GM12878 (cell line): Measurements from ENCODE around the gene LRRN2.

Experiments
- BCL11A ChIP-seq: IDR thresholded peaks from 2 replicates; pipeline ENCODE4 v1.6.1; 2011; ENCODE audit warnings: low read depth, low read length
- BMI1 ChIP-seq: fragments of 450-650 bp; IDR thresholded peaks from 2 replicates; pipeline ENCODE4 v1.6.1; 2016; ENCODE audit warnings: mild to moderate bottlenecking, moderate library complexity, borderline replicate concordance
- CREB1 ChIP-seq: IDR thresholded peaks from 2 replicates; pipeline ENCODE4 v1.6.1; 2012; ENCODE audit warnings: low read depth, mild to moderate bottlenecking, inconsistent platforms
- EGR1 ChIP-seq, 2 experiments: IDR thresholded peaks; 1 replicate in 1 of 2; 2 replicates in 1 of 2; pipeline ENCODE4 v1.6.1; 2011 to 2012; ENCODE audit warnings: low read depth in 2 of 2, low read length in 2 of 2, borderline replicate concordance in 1 of 2, mild to moderate bottlenecking in 1 of 2, moderate library complexity in 1 of 2
- ETV6 ChIP-seq, 2 experiments: fragments of 450-650 bp in 1 of 2; IDR thresholded peaks in 1 of 2; conservative IDR thresholded peaks in 1 of 2; 2 replicates each; pipeline ENCODE4 v1.6.1; 2014; ENCODE audit warnings: antibody characterized with exemption in 1 of 2, borderline replicate concordance in 1 of 2, low read depth in 1 of 2, mild to moderate bottlenecking in 1 of 2, moderate library complexity in 1 of 2
- EZH2 ChIP-seq: IDR thresholded peaks from 2 replicates; pipeline ENCODE4 v1.6.1; 2012; ENCODE audit warnings: low read depth, mild to moderate bottlenecking, control low read depth, inconsistent platforms, low read length, borderline replicate concordance; ENCODE audit not compliant: control insufficient read depth
- GABPA ChIP-seq: IDR thresholded peaks from 2 replicates; pipeline ENCODE4 v1.6.1; 2014; ENCODE audit warnings: antibody characterized with exemption, low read depth, mild to moderate bottlenecking, inconsistent platforms
- POLR2AphosphoS5 ChIP-seq: IDR thresholded peaks from 2 replicates; pipeline ENCODE4 v1.6.1; 2011; ENCODE audit warnings: mild to moderate bottlenecking, low read length, inconsistent platforms
- SMARCA5 ChIP-seq: fragments of 450-650 bp; IDR thresholded peaks from 2 replicates; pipeline ENCODE4 v1.6.1; 2017; ENCODE audit warnings: mild to moderate bottlenecking
- SPI1 ChIP-seq: IDR thresholded peaks from 2 replicates; pipeline ENCODE4 v1.6.1; 2011; ENCODE audit warnings: low read depth, mild to moderate bottlenecking, low read length, moderate library complexity, borderline replicate concordance; ENCODE audit not compliant: insufficient read depth
- TCF7 ChIP-seq: IDR thresholded peaks from 2 replicates; pipeline ENCODE4 v1.6.1; 2014; ENCODE audit warnings: antibody characterized with exemption, borderline replicate concordance
- YY1 ChIP-seq: IDR thresholded peaks from 2 replicates; pipeline ENCODE4 v1.6.1; 2011; ENCODE audit warnings: low read depth, mild to moderate bottlenecking, low read length
- TF ChIP-seq, protein P1 (sequence below), 3 experiments: IDR thresholded peaks in 2 of 3; conservative IDR thresholded peaks in 1 of 3; 2 replicates each; pipeline ENCODE4 v1.5.1; 2011; ENCODE audit warnings: low read depth in 3 of 3, low read length in 3 of 3, mild to moderate bottlenecking in 3 of 3, control low read depth in 2 of 3, moderate library complexity in 2 of 3, inconsistent platforms in 1 of 3, mixed read lengths in 1 of 3; ENCODE audit not compliant: control insufficient read depth in 2 of 3, insufficient read depth in 1 of 3; ENCODE audit errors: extremely low read depth in 1 of 3
- TF ChIP-seq, protein P2 (sequence below): IDR thresholded peaks from 2 replicates; pipeline ENCODE4 v1.6.1; 2011; ENCODE audit warnings: low read depth, mild to moderate bottlenecking, low read length, moderate library complexity, borderline replicate concordance; ENCODE audit errors: extremely low read depth

DNA sequence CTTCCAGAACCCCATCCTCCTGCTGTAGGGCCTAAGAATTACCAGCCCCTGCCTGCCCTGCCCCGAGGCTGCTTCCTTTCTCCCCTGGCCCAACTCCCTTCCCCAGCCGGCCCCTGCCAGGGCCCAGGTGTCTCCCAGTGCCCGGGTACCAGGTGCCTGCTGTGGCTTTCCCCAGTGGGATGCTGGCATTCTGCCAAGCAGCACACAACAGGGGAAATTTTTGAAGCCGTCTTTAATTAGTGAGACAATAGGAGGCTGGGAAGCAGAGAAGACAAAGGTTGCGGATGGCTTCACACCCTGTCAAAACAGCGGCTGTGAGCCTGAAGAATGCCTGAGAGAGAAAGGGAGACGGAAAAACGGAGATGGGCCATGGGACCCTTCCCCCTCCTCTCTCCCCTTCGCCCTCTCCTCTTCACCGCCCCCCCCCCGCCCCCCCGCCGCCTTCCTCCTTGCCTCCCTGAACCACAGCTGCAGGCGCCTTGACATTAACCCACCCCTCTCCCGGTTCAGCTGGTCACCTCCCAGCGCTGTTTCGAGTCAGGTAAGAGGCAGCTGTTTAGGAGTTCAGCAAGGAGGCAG lies 33.6 kb downstream of the LRRN2 start:
- TF ChIP-seq, protein P1, sequence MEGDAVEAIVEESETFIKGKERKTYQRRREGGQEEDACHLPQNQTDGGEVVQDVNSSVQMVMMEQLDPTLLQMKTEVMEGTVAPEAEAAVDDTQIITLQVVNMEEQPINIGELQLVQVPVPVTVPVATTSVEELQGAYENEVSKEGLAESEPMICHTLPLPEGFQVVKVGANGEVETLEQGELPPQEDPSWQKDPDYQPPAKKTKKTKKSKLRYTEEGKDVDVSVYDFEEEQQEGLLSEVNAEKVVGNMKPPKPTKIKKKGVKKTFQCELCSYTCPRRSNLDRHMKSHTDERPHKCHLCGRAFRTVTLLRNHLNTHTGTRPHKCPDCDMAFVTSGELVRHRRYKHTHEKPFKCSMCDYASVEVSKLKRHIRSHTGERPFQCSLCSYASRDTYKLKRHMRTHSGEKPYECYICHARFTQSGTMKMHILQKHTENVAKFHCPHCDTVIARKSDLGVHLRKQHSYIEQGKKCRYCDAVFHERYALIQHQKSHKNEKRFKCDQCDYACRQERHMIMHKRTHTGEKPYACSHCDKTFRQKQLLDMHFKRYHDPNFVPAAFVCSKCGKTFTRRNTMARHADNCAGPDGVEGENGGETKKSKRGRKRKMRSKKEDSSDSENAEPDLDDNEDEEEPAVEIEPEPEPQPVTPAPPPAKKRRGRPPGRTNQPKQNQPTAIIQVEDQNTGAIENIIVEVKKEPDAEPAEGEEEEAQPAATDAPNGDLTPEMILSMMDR (IDR thresholded peaks at IDR 0.05 in 2 of 3, conservative IDR thresholded peaks at IDR 0.05 in 1 of 3; ENCODE audit: control insufficient read depth in 2 of 3, extremely low read depth in 1 of 3, insufficient read depth in 1 of 3, low read depth in 3 of 3, low read length in 3 of 3) = no peak
- TF ChIP-seq BCL11A (no peak), SPI1 (no peak), EGR1 (IDR thresholded peaks at IDR 0.05; ENCODE audit: borderline replicate concordance in 1 of 2, low read depth in 2 of 2, low read length in 2 of 2) (no peak), EZH2 (no peak), SMARCA5 (no peak), BMI1 (no peak), YY1 (no peak), GABPA (no peak), POLR2AphosphoS5 (no peak), TCF7 (no peak), ETV6 (conservative IDR thresholded peaks at IDR 0.05 in 1 of 2, IDR thresholded peaks at IDR 0.05 in 1 of 2; ENCODE audit: borderline replicate concordance in 1 of 2, low read depth in 1 of 2) (no peak), CREB1 (no peak)
- TF ChIP-seq, protein P2, sequence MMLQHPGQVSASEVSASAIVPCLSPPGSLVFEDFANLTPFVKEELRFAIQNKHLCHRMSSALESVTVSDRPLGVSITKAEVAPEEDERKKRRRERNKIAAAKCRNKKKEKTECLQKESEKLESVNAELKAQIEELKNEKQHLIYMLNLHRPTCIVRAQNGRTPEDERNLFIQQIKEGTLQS = no peak
